C4-2B (cell line): Measurements from ENCODE around the gene OR7G3.

ENCODE experiments used
- ZFX ChIP-seq: fragments of 450-650 bp; IDR thresholded peaks from 2 replicates; pipeline ENCODE4 v1.6.1; 2017
- TF ChIP-seq, protein P1 (sequence below): fragments of 450-650 bp; conservative IDR thresholded peaks from 2 replicates; pipeline ENCODE4 v1.5.1; 2017; ENCODE audit warnings: mild to moderate bottlenecking

DNA sequence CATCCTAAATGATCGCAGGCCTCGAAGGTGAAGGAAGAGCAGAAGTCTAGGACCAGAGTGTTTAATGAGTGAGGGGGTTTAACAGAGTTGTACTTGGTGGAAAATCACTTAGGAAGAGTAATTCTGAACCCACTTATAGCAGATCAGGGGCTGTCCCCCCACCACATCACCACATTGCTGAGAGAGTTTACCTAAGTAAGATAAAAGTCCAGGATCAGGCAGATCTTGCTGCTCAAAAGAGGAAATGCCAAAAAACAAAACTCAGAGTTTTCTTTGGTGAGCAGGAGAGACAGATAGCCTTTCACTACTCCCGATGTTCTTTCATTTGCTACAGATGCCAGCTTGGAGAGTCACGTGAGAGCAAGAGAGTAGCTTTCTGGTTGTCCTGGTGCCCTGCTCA, 28.8 kb upstream of the OR7G3 start:
- TF ChIP-seq, protein P1, sequence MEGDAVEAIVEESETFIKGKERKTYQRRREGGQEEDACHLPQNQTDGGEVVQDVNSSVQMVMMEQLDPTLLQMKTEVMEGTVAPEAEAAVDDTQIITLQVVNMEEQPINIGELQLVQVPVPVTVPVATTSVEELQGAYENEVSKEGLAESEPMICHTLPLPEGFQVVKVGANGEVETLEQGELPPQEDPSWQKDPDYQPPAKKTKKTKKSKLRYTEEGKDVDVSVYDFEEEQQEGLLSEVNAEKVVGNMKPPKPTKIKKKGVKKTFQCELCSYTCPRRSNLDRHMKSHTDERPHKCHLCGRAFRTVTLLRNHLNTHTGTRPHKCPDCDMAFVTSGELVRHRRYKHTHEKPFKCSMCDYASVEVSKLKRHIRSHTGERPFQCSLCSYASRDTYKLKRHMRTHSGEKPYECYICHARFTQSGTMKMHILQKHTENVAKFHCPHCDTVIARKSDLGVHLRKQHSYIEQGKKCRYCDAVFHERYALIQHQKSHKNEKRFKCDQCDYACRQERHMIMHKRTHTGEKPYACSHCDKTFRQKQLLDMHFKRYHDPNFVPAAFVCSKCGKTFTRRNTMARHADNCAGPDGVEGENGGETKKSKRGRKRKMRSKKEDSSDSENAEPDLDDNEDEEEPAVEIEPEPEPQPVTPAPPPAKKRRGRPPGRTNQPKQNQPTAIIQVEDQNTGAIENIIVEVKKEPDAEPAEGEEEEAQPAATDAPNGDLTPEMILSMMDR = no peak
- TF ChIP-seq ZFX = no peak
